HuH-7.5 (cell line): ENCODE measurements around the gene MAN1B1.
"Not testable (repeated sequence)": the region's sequence is repeated elsewhere in the genome, so short reads cannot be mapped to it uniquely, and the experiment has no call there.

ENCODE experiments used
- DNase-seq: peaks from one replicate; pipeline ENCODE4 v3.0.0; 2011; ENCODE audit warnings: low spot score

MAN1B1 gene

DNA sequence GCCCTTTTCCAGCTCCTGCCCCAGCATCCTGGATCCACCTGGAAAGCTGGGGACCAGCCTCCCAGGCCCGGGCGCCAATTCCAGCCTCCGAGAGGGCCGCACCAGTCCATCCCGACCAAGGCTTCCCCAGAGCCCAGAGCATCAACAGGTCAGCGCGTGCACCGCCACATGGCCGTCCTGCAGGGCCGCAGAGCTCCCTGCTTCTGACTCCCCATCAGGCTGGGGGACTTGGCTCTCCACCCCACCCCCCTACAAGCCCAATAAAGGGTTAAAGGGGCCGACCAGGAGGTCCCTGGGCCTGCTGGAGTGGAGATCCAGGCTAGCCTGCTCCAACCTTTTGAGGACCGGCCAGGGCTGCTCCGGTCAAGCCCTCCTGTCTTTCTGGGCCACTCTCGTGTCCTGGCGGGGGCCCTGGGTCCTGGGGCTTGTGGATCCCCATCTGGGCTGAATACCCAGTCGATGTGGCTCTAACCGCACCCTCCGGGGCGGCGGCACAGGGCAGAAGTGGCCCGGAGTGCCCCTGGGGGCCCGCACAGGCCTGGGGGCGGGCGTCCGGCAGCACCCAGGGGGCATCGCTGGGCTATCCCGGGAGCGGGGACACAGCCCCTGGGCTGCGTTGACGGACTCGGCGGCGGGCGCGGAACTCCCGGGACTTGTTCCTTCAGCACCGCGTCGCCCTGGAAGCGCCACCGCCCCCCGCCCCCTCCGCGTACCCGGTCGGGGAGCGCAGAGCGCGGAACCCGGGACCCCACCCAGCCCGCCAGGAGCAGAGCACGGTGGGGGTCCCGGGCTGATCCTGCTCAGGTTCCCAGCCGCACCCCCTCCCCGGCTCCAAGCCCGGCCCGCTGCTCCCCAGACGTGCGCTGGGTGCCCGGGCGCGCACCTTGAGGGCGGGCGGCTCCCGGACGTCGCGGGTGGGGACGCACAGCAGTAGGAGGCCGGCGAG lies 33.5 kb upstream of the MAN1B1 start:
- no peak for DNase-seq

DNA sequence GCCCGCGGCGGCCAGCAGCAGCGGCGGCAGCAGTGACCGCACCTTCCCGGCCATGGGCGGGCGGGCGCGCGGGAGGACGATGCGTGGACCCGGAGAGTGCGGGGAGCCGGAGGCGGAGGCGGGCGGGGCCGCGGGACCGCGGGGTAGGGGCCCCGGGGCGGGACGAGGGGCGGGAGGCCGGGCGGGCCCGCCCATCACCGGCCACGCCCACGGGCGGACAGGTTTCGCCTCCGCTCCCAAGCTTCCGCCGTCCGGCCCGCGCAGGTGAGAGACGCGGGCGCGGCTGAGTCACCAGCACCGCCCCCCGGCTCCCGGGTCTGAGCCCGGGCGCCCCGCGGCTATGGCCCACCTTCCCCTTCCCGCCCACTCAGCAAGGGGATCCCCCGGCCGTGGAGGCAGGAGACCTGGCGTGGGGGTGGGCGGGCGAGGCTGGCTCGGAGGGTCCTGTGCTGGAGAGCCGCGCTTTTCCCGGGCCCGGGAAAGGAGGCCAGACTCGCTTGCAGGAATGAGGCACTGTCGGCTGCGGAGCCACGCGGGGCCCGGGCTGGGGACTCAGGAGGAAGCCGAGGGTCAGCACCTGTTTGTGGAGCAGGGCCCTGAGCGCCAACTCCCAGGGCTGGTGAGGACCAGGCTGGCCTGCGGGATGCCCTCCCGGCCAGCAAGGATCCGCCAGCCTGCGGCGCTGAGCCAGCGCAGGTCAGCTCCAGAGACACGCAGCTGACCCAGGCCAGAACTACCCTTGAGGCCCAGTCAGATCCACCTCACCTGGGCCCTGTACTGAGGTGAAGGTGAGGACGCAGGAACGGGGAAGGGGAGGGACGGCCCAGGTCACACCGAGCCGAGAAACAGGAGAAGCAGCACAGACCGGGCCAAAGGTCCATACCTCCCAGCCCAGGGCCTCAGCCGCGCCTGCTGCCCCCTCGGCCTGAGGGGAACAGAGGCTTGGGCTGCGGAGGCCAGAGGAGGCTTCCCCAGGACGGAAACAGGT lies 32.5 kb upstream of the MAN1B1 start, which contains the start of gene ENTPD2:
Gene ENTPD2 (minus strand): TSS at position 118 of the 988 bp plus-strand sequence. CDS start 64 bp downstream, at position 54.
- peak; percentile 86 for DNase-seq

DNA sequence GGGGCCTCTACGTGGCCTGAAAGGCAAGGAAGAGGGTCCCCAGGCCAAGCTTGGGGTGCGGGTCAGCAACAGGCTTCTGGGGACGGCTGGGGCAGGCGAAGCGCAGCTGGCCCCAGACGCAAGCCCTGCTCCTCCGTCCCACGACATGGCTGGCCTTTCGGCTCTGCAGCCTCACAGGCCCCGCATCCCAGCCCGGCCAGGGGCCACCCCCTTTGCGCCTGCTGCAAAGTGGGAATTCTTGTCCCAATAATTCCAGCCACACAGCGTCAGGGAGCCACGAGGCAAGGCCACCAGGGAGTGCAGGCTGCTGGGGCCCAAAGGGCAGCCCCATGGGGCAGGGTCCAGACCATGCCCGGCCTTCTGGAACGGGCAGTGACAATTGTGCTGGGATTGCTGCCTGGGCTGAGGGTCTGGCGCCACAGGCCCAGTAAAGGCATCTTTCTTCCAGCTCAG lies 31.8 kb upstream of the MAN1B1 start:
- no peak for DNase-seq

DNA sequence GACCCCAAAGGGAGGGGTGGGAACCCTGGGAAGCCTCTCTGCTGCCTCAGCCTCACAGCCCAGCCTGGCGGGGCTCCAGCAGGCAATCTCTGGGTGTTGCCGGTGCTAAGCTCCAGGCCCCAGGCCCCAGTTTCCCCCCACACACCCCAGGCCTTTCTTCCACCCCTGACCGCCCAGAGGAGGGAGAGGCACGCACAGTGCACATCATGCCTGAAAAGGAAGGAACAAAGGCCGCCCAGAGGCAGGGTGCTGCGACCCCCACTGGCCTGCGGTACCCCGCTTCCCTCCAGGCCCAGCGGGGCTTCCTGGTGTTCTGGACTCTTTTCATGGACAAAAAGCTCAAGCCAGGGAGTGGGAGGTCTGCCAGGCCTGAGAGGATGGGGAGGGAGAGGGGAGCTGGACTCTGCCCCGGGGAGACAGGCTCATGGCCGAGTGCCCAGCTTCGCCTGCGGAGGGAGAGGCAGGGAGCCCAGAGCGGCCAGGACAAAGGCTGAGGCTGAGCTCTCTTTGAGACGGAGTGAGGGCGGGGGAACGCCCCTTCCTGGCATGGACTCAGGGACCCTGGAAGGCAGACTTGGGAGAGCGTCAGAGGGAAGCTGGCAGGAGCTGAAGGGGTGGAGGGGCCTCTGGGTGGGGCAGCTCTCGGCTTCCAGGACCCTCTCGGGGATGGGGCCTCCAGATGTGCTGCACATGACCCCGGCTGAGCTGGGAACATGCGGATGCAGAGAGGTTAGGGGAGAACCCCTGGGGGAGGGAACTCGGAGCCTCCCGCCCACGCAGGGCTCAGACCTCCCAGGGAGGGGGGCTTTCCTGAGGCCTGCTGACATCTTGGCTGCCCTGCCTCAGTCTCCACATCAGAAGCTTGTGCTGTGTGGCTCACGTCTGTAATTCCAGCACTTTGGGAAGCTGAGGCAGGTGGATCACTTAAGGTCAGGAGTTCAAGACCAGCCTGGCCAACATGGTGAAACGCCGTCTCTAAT lies 31.1 kb upstream of the MAN1B1 start:
- peak; percentile 88 for DNase-seq

DNA sequence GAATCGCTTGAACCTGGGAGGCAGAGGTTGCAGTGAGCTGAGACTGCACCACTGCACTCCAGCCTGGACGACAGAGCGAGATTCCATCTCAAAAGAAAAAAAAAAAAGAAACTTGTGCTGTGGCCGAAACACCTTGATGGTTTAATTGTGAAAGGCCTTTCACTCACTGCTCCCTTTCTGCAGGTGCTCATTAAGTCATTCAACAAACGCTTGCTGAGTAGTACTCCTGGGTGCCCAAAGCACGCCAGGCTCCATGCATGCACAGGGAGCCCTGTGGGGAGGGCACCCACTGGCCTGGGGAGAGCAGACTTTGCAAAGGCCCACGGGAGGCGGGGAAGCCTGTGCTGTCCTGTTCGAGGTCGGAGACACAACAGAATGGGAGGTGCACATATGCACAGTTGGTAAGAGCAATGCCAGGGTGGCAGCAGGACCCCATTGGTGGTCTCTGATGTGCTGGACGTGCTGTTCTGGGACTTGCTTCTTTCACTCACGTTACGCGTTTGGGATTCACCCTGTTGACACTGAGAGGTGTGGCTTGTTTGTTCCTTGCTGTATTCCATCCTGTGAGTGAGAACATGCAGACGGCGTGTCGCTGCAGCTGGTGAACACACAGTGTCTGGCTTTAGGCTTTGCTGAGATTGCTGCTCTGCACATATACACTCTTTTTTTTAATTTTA lies 29.9 kb upstream of the MAN1B1 start:
- DNase-seq, result no peak

DNA sequence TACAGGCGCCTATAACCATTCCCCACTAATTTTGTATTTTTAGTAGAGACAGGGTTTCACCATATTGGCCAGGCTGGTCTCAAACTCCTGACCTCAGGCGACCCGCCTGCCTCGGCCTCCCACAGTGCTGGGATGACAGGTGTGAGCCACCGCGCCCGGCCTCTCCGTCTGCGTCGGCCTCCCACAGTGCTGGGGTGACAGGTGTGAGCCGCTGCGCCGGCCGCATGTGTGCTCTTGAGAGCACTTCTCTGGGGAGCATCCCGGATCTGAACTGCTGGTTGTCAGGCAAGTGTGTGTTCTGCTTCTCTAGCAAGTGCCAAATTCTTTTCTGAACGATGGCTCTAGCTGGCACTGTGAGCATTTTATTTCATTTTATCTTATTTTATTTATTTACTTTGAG lies 29.2 kb upstream of the MAN1B1 start:
- no peak for DNase-seq

DNA sequence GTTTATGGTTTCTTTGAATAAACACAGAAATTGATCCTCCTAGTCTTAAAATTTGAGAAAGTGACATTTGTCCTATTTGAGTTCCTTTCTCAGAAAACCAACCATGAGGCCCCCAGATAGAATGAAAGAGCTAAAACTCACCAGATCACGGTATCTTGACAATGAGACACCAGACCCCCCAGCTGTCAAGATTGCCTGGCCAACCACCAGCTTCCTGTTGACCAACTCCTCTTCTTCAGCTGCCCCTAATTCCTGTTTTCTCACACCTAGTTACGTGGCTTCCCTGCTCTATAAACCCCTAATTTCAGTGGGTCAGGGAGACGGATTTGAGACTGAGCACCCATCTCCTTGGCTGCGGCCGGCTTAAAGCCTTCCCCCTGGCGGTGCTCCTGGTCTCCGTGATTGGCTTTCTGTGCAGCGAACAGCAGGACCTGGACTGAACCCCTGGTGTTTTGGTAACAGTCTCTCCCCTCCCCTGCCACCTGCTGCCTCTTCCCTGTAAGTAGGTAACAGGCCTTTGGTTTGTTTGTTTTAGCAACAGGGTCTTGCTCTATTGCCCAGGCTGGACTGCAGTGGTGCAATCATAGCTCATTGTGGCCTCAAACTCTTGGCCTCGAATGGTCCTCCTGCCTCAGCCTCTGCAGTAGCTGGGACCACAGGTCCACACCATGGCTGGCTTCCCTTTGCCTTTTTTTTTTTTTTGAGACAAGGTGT lies 28.1 kb upstream of the MAN1B1 start:
- DNase-seq, result no peak

DNA sequence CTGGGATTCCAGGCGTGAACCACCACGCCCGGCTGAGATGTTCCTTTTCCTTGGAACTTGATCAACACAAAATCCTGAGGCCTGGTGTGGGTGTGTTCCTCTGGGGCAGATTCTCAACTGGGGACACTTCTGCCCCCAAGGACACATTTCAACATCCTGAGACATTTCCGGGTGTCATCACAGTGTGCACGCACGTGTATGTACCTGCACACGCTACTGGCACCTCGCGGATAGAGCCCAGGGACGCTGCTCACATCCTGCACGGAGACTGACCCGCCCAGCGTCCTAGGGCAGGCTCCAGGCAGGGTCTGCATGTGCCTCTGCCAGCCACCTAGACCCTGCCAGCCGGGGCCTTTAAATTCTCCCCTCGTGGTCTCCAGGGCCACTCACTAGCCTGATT lies 24.4 kb upstream of the MAN1B1 start:
- no peak for DNase-seq

DNA sequence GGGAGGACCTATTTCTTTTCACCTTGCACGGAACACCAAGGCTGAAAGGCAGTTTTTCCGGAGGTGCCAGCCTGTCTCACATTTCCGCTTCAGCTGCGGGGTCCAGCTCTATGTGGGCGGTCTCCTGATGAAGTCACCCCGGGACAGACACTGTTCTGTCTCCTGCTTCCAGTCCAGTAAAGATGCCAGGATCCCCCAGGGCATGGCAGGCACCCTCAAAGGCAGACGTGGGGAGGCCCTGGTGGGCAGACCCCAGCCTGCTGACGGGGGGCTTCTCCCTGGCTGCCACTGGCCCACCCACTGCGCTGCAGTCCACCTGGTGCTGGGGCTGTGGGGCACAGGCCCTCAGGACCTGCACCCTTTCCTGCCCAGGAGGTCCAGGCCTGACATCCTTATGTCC lies 24.0 kb upstream of the MAN1B1 start:
- not testable (repeated sequence) for DNase-seq

DNA sequence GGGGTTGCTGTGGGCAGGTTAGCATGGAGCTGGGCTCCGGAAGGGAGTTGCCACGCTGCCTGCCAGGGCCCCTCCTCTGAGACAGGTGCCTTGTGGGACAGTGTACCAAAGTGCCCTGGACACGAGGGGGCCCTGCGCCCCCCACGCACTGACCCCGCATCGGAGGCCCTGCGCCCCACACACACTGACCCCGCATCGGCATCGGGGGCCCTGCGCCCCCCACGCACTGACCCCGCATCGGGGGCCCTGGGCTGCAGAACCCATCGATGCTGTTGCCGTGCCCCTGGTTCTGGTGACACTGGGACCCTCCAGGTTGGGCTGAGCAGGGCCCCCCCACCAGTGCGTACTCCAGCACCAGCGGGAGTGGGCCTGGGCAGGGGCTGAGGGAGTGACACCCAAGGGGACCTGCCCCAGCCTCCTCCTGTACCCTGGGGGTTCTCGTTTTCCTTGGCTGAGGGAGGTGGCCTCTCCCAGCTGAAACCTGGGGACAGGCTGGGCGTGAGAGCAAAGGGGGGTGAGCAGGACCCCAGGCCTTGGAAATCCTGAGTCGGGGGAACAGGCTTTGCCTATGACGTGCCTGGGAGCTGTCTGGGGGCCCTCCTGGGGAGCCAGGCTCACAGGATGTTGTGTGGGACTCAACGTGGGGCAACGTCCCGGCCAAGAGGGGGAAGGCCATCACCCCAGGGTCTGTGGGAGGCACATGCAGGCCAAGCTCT lies 23.3 kb upstream of the MAN1B1 start:
- no peak for DNase-seq

DNA sequence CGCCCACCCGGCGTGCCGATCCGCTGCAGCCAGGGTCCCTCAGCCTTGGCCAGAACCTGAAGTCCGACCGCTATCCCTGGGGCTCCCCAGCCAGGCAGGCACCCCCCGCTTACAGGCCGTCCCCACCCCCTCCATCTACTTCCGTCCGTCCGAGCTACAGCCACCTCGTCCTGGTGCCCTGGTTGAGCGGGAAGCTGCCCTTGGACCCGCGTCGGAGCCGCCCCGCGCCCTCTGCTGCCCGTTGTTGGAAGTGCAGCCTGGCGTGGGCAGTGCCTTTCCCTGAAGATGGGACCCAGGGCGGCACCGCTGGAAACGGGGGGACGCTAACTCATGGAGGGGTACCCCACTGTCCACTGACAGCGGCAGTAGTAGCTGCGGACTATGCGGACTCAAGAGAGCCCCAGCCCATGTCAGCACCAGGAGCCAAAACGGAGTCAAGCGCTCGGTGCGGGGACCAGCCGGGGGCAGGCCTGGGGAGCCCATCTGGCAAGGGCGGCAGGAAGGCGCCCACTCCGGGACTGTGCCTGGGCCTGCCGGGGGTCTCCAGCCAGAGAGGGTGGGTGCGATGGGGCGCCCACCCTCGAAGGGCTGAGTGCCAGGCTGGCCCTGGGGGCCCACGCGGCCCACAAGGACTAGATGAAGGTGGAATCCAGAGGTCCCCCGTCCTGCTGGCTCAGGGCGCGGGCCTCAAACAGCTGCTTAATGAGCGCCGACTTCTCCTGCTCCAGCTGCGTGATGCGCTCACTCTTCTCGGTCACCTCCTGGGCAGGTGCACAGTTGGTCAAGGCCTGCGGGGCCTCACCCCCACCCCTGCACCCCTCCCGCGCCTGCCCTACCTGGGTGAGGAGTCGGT lies 22.5 kb upstream of the MAN1B1 start:
- DNase-seq, result peak; percentile 79

DNA sequence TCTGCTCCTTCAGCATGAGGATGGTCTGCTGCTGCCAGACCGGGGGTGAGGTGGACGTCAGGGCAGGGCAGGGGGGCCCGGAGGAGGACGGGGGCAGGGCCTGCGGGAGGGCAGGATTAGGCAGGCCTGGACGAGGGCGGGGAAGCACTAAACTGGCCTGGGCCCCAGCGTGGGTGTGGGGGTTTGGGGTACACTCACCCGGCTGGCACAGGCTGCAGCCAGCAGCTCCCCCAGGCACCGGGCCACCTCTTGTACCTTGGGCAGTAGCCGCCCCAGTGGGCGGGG lies 22.0 kb upstream of the MAN1B1 start:
- no peak for DNase-seq

DNA sequence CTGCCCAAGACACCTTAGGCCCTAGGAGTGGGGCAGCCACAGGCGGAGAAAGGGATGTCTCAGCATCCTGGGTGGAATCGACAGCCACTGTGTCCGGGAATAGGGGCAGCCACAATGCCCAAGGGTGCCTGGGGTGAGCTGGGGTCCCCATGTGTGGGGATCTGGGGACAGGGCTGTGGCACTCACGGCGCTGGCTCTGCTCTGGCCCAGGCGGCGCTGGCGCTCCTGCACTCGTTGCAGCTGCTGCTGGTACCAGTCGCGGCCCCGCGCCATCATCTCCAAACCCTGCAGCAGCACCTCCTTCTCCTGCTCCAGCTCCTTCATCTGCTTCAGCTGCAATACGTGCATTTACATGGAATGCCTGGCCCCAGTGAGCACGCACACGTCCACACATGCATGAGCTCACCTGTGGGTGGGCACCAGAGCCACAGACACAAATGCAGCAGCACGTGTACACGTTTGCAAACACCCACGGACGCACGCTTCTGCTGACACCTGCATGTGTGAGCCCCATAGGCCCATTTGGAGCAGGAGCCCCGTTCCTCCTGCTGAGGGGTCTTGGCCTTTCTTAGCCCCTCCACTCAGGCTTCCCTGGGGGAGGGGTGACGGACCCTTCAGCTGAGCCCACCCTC lies 21.3 kb upstream of the MAN1B1 start:
- no peak for DNase-seq

DNA sequence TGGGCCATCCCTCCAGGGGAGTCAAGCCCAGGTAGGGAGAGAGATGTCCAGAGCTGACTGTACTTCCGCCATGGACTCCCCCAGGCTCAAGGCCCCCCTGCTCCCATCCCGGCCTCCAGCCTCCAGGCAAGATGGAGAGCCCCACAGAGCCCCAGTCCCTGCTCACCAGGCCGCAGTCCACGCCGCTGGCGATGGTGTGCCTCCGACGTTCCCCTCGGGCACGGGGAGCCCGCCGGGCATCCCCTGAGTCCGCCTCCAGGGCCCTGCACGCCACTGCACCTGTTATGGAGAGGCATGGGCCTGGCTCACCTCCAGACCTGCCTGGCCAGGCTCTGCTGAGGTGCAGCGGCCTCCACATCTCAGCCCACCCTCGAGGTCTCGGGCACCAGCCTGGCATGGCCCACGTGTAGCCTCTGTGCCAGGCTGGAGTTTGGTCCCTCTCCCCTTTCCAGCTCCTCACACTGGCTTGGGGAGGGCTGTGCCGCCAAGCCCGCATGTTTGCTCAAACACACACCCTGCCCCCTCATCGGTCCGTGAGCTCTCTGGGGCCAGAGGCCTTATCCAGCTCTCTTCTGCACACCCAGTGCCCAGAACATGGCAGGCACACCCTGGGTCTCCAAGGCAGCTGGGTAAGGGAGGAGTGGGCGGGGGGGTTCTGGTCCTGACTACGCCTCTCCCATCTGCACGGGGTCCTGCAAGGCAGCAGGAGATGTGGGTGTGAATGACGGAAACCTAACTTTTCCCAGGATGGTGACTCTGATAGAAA lies 20.5 kb upstream of the MAN1B1 start:
- DNase-seq, result no peak

DNA sequence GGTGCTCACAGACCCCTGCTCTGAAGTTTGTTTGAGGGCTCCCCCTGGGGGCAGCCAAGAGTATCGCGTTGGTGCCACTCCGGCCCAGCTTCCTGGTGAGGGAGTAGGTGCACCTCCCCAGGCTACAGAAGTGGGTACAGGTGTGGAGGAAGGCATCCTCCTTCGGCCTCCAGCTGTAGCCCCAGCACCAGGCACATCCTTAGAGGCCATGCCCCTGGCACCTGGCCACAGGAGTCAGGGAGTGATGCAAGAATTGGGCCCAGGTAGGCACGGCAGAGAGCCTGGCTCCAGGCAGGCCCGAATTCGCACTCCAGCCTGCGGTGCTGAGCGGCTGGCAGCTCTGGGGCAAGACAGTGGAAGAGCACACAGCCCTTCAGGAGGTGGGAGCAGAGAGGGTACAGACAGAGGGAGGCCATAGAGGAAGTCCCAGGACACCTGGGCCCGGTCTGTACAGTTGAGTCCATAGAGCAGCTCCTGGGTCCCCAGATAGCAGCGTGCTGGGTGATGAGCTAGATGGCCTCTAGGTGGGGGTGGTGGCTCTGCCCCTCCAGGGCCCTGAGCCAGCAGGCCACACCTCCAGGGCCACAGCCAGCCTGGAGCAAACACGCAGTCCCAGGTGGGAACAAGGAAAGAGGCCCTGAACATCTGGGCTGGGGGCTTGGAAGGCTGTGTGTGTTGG lies 18.8 kb upstream of the MAN1B1 start:
- DNase-seq, result peak; percentile 91

DNA sequence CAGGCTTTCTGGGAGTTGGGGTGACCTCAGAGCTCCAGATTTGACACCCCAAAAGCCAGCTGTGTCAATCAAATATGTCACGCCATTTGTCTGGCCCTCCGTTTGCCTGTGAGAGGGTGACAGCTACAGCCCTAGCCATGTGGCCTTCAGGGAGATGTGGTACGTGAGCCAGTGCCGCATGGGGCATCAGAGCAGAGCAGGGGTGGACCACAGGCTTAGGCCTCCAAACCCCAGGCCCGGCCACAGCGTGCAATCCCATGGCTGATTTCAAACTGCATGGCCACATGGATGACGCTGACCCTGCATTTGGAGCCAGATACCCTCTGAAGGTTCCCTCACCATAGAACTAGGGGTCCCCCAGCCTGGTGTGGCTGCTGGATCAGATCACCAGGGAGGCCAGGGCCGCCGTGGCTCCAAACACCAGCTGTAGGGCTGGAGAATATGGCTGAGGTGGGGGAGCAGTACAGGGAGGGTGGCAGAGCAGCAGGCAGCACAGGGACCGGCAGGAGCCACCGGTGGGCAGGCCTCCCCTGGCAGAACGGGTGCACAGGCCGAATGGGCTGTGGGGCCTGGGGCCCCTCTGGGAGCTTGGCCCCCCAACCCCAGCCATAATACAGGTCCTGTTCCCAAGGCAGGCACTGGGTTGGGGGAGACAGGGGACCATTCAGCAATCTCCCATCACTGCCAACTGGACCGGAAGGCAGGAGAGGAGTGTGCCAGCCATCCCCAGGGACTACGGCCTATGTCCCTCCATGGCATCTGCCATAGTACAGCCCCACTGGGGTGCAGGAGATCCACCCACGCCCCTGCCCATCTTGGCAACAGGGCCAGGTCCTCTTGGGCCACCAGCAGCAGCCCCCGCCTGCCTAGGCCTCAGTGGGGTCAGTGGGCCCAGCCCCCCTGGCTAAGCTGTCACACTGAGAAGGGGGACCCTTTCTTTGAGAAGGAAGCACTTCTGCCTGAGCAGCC lies 18.0 kb upstream of the MAN1B1 start:
- no peak for DNase-seq
